Calu3 (cell line): ENCODE data around the gene TMEM86A. TPM values are rescaled to one million over a fixed set of nuclear protein-coding genes. Genes with fewer than 3 reads are reported as not detected.
A peak's percentile ranks its signal among the peaks of the same experiment; 100 is the strongest.

ENCODE experiments used
- BruUV-seq: library from RNA; stranded (reverse); fragments of 400-500 nt; replicated peaks from 2 replicates; lab custom pipeline; 2021; lab: Mats Ljungman, UMichigan
- CTCF ChIA-PET: fragments of 300-600 bp; sonication (Branson Sonifier 250); formaldehyde crosslinking; loops from one replicate; lab custom pipeline; 2022; ENCODE audit warnings: antibody characterized with exemption; lab: Charles Lee
- DNase-seq: peaks from one replicate; pipeline ENCODE4 v3.0.0; 2022
- H3K27ac Mint-ChIP-seq: one replicate; pipeline ENCODE4 v1.8.0; 2022; ENCODE audit warnings: mixed read lengths; ENCODE audit not compliant: unreplicated experiment
- H3K27me3 Mint-ChIP-seq: one replicate; pipeline ENCODE4 v1.8.0; 2022; ENCODE audit warnings: mixed read lengths; ENCODE audit not compliant: unreplicated experiment
- H3K36me3 Mint-ChIP-seq: one replicate; pipeline ENCODE4 v1.8.0; 2022; ENCODE audit warnings: mild to moderate bottlenecking, moderate library complexity, mixed read lengths; ENCODE audit not compliant: insufficient read depth, unreplicated experiment
- H3K4me1 Mint-ChIP-seq: one replicate; pipeline ENCODE4 v1.8.0; 2022; ENCODE audit warnings: mild to moderate bottlenecking, low read depth, mixed read lengths; ENCODE audit not compliant: unreplicated experiment
- H3K4me3 Mint-ChIP-seq: one replicate; pipeline ENCODE4 v1.8.0; 2022; ENCODE audit warnings: mild to moderate bottlenecking, low read depth, moderate library complexity, mixed read lengths; ENCODE audit not compliant: unreplicated experiment
- H3K9me3 Mint-ChIP-seq: one replicate; pipeline ENCODE4 v1.8.0; 2022; ENCODE audit warnings: low read depth, mixed read lengths; ENCODE audit not compliant: unreplicated experiment
- CTCF ChIP-seq: fragments of 200-600 bp; IDR thresholded peaks from one replicate; pipeline ENCODE4 v1.8.0; 2022; ENCODE audit warnings: antibody characterized with exemption; ENCODE audit not compliant: unreplicated experiment
- intact Hi-C: fragments of 100-400 bp; cut with micrococcal nuclease; formaldehyde crosslinking; loops from one replicate; pipeline ENCODE4 v1.10.0; 2022; ENCODE audit not compliant: unreplicated experiment
- total RNA-seq: library from RNA; stranded (reverse); gene quantifications from 2 replicates; pipeline ENCODE4 v1.2.3, GENCODE V29; 2022

Gene TMEM86A
- total RNA-seq, 1 experiment from 2014 or later, result 8.8 TPM

- Mint-ChIP-seq H3K4me1 (no peaks in the 10 kb centered on the region), H3K27ac (no peak overlapping the region), H3K9me3 (no peaks in the 10 kb centered on the region), H3K4me3 (no peak overlapping the region), H3K36me3 (no peaks in the 10 kb centered on the region), H3K27me3 (peaks cover 60% of the 10 kb centered on the region)
- intact Hi-C loops, result loop anchor here (10.0 kb wide), 1 partner anchor 622 kb away; no protein-coding TSS in a partner anchor
- CTCF ChIA-PET, result interaction anchor here (1.1 kb wide), 1 partner anchor 17 kb away, joined by 3 read pairs; no protein-coding TSS in a partner anchor
- TF ChIP-seq CTCF, result no peak
- no TSS peak for BruUV-seq
- DNase-seq, result peak; percentile 10
These were observed 38.1 kb downstream of the TMEM86A start for GRCh38 chr11:18736590-18737148.

- TF ChIP-seq CTCF, result no peak
- no peak overlapping the region for H3K4me3 Mint-ChIP-seq
- no peaks in the 10 kb centered on the region for H3K36me3 Mint-ChIP-seq
- H3K4me1 Mint-ChIP-seq, result no peaks in the 10 kb centered on the region
- no peak for DNase-seq
- BruUV-seq, result no TSS peak
- no peaks in the 10 kb centered on the region for H3K9me3 Mint-ChIP-seq
- intact Hi-C loops, result loop anchor here (10.0 kb wide), 1 partner anchor 623 kb away; no protein-coding TSS in a partner anchor
- no peak overlapping the region for H3K27ac Mint-ChIP-seq
- H3K27me3 Mint-ChIP-seq, result peaks cover 60% of the 10 kb centered on the region
- CTCF ChIA-PET, result interaction anchor here (0.5 to 0.8 kb wide), 3 partner anchors 10 to 401 kb away, joined by 3 to 4 read pairs (median 4); no protein-coding TSS in a partner anchor
These were observed 39.1 kb downstream of the TMEM86A start for GRCh38 chr11:18737642-18738041.

- Mint-ChIP-seq H3K4me1 (no peaks in the 10 kb centered on the region), H3K9me3 (no peaks in the 10 kb centered on the region), H3K4me3 (no peak overlapping the region), H3K27ac (no peak overlapping the region), H3K27me3 (peaks cover 57% of the 10 kb centered on the region), H3K36me3 (no peaks in the 10 kb centered on the region)
- intact Hi-C loops, result loop anchor here (10.0 kb wide), 1 partner anchor 625 kb away; no protein-coding TSS in a partner anchor
- peak; percentile 23 for DNase-seq
- CTCF ChIA-PET, result interaction anchor here (0.5 to 1.0 kb wide), 2 partner anchors 25 to 183 kb away, joined by 3 to 5 read pairs; no protein-coding TSS in a partner anchor
- BruUV-seq, result no TSS peak
- no peak for TF ChIP-seq CTCF
These were observed 41.1 kb downstream of the TMEM86A start for GRCh38 chr11:18739685-18740084.

GRCh38 chr11:18741783-18742182 is 43.2 kb downstream of the TMEM86A start:
- no peaks in the 10 kb centered on the region for H3K36me3 Mint-ChIP-seq
- H3K27me3 Mint-ChIP-seq, result peaks cover 37% of the 10 kb centered on the region
- intact Hi-C loops, result no loop called here
- CTCF ChIA-PET, result no interaction called here
- no peak for DNase-seq
- BruUV-seq, result no TSS peak
- no peak for TF ChIP-seq CTCF
- H3K27ac Mint-ChIP-seq, result no peak overlapping the region
- no peaks in the 10 kb centered on the region for H3K4me1 Mint-ChIP-seq
- H3K9me3 Mint-ChIP-seq, result no peaks in the 10 kb centered on the region
- no peak overlapping the region for H3K4me3 Mint-ChIP-seq
